ENCODE results near the gene MYO7B.

MYO7B gene

GRCh38 chr2:127681976-127682857 lies 146.7 kb downstream of the MYO7B start:
- DNase-seq (ENCODE audit: low spot score) = no peak

GRCh38 chr2:127683056-127683455 lies 147.6 kb downstream of the MYO7B start:
- no peak for DNase-seq (ENCODE audit: low spot score)

- no peak for DNase-seq (ENCODE audit: low spot score)
These were observed 148.3 kb downstream of the MYO7B start for GRCh38 chr2:127683757-127684156.

GRCh38 chr2:127685410-127686080 lies 150.1 kb downstream of the MYO7B start:
- DNase-seq (ENCODE audit: low spot score) = no peak
